CD4-positive, alpha-beta T cell treated with Interleukin-15 for 4 hours (primary cell): ENCODE results near the gene NDUFB2.
"Not testable (repeated sequence)": the region's sequence is repeated elsewhere in the genome, so short reads cannot be mapped to it uniquely, and the experiment has no call there.

Experiments
- DNase-seq: peaks from one replicate; pipeline ENCODE4 v3.0.0-alpha.2; 2020; ENCODE audit warnings: low spot score

NDUFB2 gene

GRCh38 chr7:140696680-140697446 is at the start of gene NDUFB2:
Gene NDUFB2 (plus strand): TSS chr7:140696708. CDS start chr7:140696745, 37 bp downstream.
- peak; percentile 59 for DNase-seq

GRCh38 chr7:140646931-140647647 is 49.4 kb upstream of the NDUFB2 start:
- peak; percentile 41 for DNase-seq

- no peak for DNase-seq
These were observed 46.8 kb upstream of the NDUFB2 start for GRCh38 chr7:140649556-140650205.

GRCh38 chr7:140650367-140650766 is 46.1 kb upstream of the NDUFB2 start:
- DNase-seq: no peak

GRCh38 chr7:140653319-140654108 is 43.0 kb upstream of the NDUFB2 start:
- peak; percentile 54 for DNase-seq

- no peak for DNase-seq
These were observed 42.5 kb upstream of the NDUFB2 start for GRCh38 chr7:140654109-140654387.

GRCh38 chr7:140654661-140655060 is 41.8 kb upstream of the NDUFB2 start:
- DNase-seq: no peak

GRCh38 chr7:140655511-140656408 is 40.7 kb upstream of the NDUFB2 start:
- DNase-seq: no peak

- DNase-seq: peak; percentile 29
These were observed 39.7 kb upstream of the NDUFB2 start for GRCh38 chr7:140656548-140657515.

GRCh38 chr7:140657891-140658290 is 38.6 kb upstream of the NDUFB2 start:
- DNase-seq: no peak

- no peak for DNase-seq
These were observed 36.7 kb upstream of the NDUFB2 start for GRCh38 chr7:140659856-140660255.

GRCh38 chr7:140661124-140661523 is 35.4 kb upstream of the NDUFB2 start:
- no peak for DNase-seq

GRCh38 chr7:140662938-140663337 is 33.6 kb upstream of the NDUFB2 start:
- not testable (repeated sequence) for DNase-seq

GRCh38 chr7:140667476-140667875 is 29.0 kb upstream of the NDUFB2 start:
- no peak for DNase-seq

- DNase-seq: no peak
These were observed 27.9 kb upstream of the NDUFB2 start for GRCh38 chr7:140668641-140669040.

- DNase-seq: no peak
These were observed 27.2 kb upstream of the NDUFB2 start for GRCh38 chr7:140669352-140669751.

- DNase-seq: not testable (repeated sequence)
These were observed 26.6 kb upstream of the NDUFB2 start for GRCh38 chr7:140669862-140670261.

GRCh38 chr7:140670343-140670935 is 26.1 kb upstream of the NDUFB2 start:
- no peak for DNase-seq

GRCh38 chr7:140671966-140672365 is 24.5 kb upstream of the NDUFB2 start:
- no peak for DNase-seq
